SK-N-SH (cell line): ENCODE data around the gene CHTF18. TPM values are rescaled to one million over a fixed set of nuclear protein-coding genes. Genes with fewer than 3 reads are reported as not detected.

Source experiments
- CTCF ChIA-PET: fragments of 300-600, 350-600 bp; formaldehyde crosslinking; extraction: SDS; loops from one replicate; lab custom pipeline; 2021; lab: Yijun Ruan, JAX
- POLR2A ChIA-PET: fragments of 350-600 bp; sonication (Branson Sonifier 250); formaldehyde crosslinking; extraction: SDS; loops from one replicate; lab custom pipeline; 2020; ENCODE audit warnings: antibody characterized with exemption, inconsistent platforms; lab: Yijun Ruan, JAX
- DNase-seq: peaks from one replicate; pipeline ENCODE4 v3.0.0; 2012
- H2AFZ ChIP-seq: fragments of 200-600 bp; sonication (generic); 2 replicates; pipeline ENCODE4 v1.8.1; 2016; ENCODE audit warnings: antibody characterized with exemption, mild to moderate bottlenecking, low read depth
- H3F3A ChIP-seq: fragments of 200-600 bp; sonication (generic); replicated peaks from 2 replicates; pipeline ENCODE3; 2016; ENCODE audit warnings: antibody characterized with exemption, mild to moderate bottlenecking; ENCODE audit not compliant: insufficient read depth
- H3K27ac ChIP-seq, 2 experiments: fragments of 200-500 bp in 1 of 2; fragments of 200-600 bp in 1 of 2; sonication (Bioruptor generic) in 1 of 2; sonication (generic), shearing (Covaris generic) in 1 of 2; 2 replicates each; pipeline versions ENCODE4 v1.5.1 to v1.6.1; 2014 to 2016; ENCODE audit warnings: low read depth in 2 of 2, inconsistent platforms in 1 of 2, low read length in 1 of 2, mild to moderate bottlenecking in 1 of 2, mixed read lengths in 1 of 2
- H3K27me3 ChIP-seq: fragments of 200-600 bp; sonication (generic), shearing (Covaris generic); 2 replicates; pipeline ENCODE4 v1.6.1; 2016; ENCODE audit warnings: mixed run types; ENCODE audit not compliant: insufficient read depth
- H3K36me3 ChIP-seq, 2 experiments: fragments of 200-500 bp in 1 of 2; fragments of 200-600 bp in 1 of 2; sonication (Bioruptor generic) in 1 of 2; sonication (generic) in 1 of 2; replicated peaks in 1 of 2; 2 replicates each; pipeline versions ENCODE3 to v1.5.1; 2014 to 2016; ENCODE audit warnings: low read length in 1 of 2, mild to moderate bottlenecking in 1 of 2; ENCODE audit not compliant: insufficient read depth in 2 of 2, control insufficient read depth in 1 of 2
- H3K4me1 ChIP-seq, 2 experiments: fragments of 200-500 bp in 1 of 2; fragments of 200-600 bp in 1 of 2; sonication (Bioruptor generic) in 1 of 2; sonication (generic), shearing (Covaris generic) in 1 of 2; 2 replicates each; pipeline versions ENCODE4 v1.5.1 to v1.6.1; 2014 to 2016; ENCODE audit warnings: low read depth in 1 of 2, low read length in 1 of 2, mixed run types in 1 of 2; ENCODE audit not compliant: insufficient read depth in 2 of 2, control insufficient read depth in 1 of 2
- H3K4me2 ChIP-seq: fragments of 200-600 bp; sonication (generic), shearing (Covaris generic); 2 replicates; pipeline ENCODE4 v1.6.1; 2017; ENCODE audit warnings: mixed run types
- H3K4me3 ChIP-seq, 2 experiments: fragments of 200-500 bp in 1 of 2; fragments of 200-600 bp in 1 of 2; sonication (Bioruptor generic) in 1 of 2; sonication (generic), shearing (Covaris generic) in 1 of 2; 2 replicates each; pipeline versions ENCODE4 v1.5.1 to v1.8.1; 2014 to 2016; ENCODE audit warnings: low read depth in 2 of 2, inconsistent platforms in 1 of 2, low read length in 1 of 2, mild to moderate bottlenecking in 1 of 2, mixed read lengths in 1 of 2, moderate library complexity in 1 of 2
- H3K79me2 ChIP-seq: fragments of 200-600 bp; sonication (generic); 2 replicates; pipeline ENCODE4 v1.8.1; 2017; ENCODE audit warnings: mild to moderate bottlenecking; ENCODE audit not compliant: insufficient read depth
- H3K9ac ChIP-seq: fragments of 200-600 bp; sonication (generic); 2 replicates; pipeline ENCODE4 v1.6.1; 2017; ENCODE audit warnings: mixed run types
- H3K9me2 ChIP-seq: fragments of 200-600 bp; sonication (generic); 2 replicates; pipeline ENCODE4 v1.6.1; 2017; ENCODE audit warnings: mixed run types
- H3K9me3 ChIP-seq: fragments of 200-600 bp; sonication (generic); 2 replicates; pipeline ENCODE4 v1.6.1; 2017; ENCODE audit warnings: mixed run types, mild to moderate bottlenecking, moderate library complexity
- H4K20me1 ChIP-seq: fragments of 200-600 bp; sonication (generic); 2 replicates; pipeline ENCODE4 v1.6.1; 2017; ENCODE audit warnings: mild to moderate bottlenecking, mixed run types; ENCODE audit not compliant: insufficient read depth
- CHD2 ChIP-seq: fragments of 150-350 bp; IDR thresholded peaks from 2 replicates; pipeline ENCODE4 v1.6.1; 2018; ENCODE audit warnings: low read length; ENCODE audit not compliant: partially characterized antibody
- CTCF ChIP-seq: fragments of 200-600 bp; sonication (generic); IDR thresholded peaks from 2 replicates; pipeline ENCODE4 v1.6.1; 2017; ENCODE audit warnings: antibody characterized with exemption, mild to moderate bottlenecking, moderate library complexity
- ELF1 ChIP-seq: IDR thresholded peaks from 2 replicates; pipeline ENCODE4 v1.4.0; 2012
- FOXJ3 ChIP-seq: sonication (generic); formaldehyde crosslinking; IDR thresholded peaks from 2 replicates; pipeline ENCODE4 v1.5.1; 2020; ENCODE audit warnings: mild to moderate bottlenecking, missing genetic modification reagents
- FOXM1 ChIP-seq: IDR thresholded peaks from 2 replicates; pipeline ENCODE4 v1.4.0; 2012; ENCODE audit warnings: low read depth, mild to moderate bottlenecking
- MEF2A ChIP-seq: IDR thresholded peaks from 2 replicates; pipeline ENCODE4 v1.4.0; 2012; ENCODE audit warnings: low read depth, borderline replicate concordance
- NFIC ChIP-seq: IDR thresholded peaks from 2 replicates; pipeline ENCODE4 v1.4.0; 2012; ENCODE audit warnings: borderline replicate concordance
- RAD21 ChIP-seq: IDR thresholded peaks from 2 replicates; pipeline ENCODE4 v1.6.1; 2012; ENCODE audit warnings: mild to moderate bottlenecking, low read length
- RXRA ChIP-seq: IDR thresholded peaks from 2 replicates; pipeline ENCODE4 v1.4.0; 2012; ENCODE audit warnings: low read depth, mild to moderate bottlenecking, borderline replicate concordance
- SMC3 ChIP-seq: IDR thresholded peaks from 2 replicates; pipeline ENCODE4 v1.6.1; 2012; ENCODE audit warnings: low read depth, low read length, improper control_type of control experiment
- TEAD4 ChIP-seq: IDR thresholded peaks from 2 replicates; pipeline ENCODE4 v1.4.0; 2012; ENCODE audit warnings: mild to moderate bottlenecking, borderline replicate concordance; ENCODE audit not compliant: insufficient read depth
- YY1 ChIP-seq: IDR thresholded peaks from 2 replicates; pipeline ENCODE4 v1.4.0; 2012; ENCODE audit warnings: low read depth, mild to moderate bottlenecking
- WGBS: methylation state at CpG from one replicate; pipeline ENCODE4 v1.1.6; 2017; ENCODE audit warnings: low lambda C conversion rate; 5-methylcytosine and 5-hydroxymethylcytosine counted together
- polyA plus RNA-seq, 3 experiments: library from polyadenylated mRNA; depleted of rRNA; stranded (reverse); fragments of >200 nt; gene quantifications; 2 replicates each; pipeline ENCODE4 v1.2.3, GENCODE V29; 2012
- TF ChIP-seq, protein P1 (sequence below): IDR thresholded peaks from 2 replicates; pipeline ENCODE4 v1.6.1; 2012; ENCODE audit warnings: mild to moderate bottlenecking, low read depth, low read length, moderate library complexity
- TF ChIP-seq, protein P2 (sequence below): IDR thresholded peaks from 2 replicates; pipeline ENCODE4 v1.4.0; 2012; ENCODE audit warnings: low read depth, borderline replicate concordance

CHTF18 gene
- polyA plus RNA-seq, 1 of the 3 experiments (the other 2 are of a cell fraction) = 17.7 TPM

GRCh38 chr16:803754-804080 lies 15.3 kb downstream of the CHTF18 start:
- POLR2A ChIA-PET = no interaction called here
- H3K4me1 ChIP-seq = peaks cover 0 to 22% of the 10 kb centered on the region in 2 experiments; a peak in 1 of 4 replicates
- no peak overlapping the region for H2AFZ ChIP-seq
- H3K4me2 ChIP-seq = no peak overlapping the region
- peaks cover 4% of the 10 kb centered on the region for H3K79me2 ChIP-seq
- H4K20me1 ChIP-seq = no peaks in the 10 kb centered on the region
- no peaks in the 10 kb centered on the region for H3K36me3 ChIP-seq
- H3K9ac ChIP-seq = no peak overlapping the region
- no peaks in the 10 kb centered on the region for H3F3A ChIP-seq
- CTCF ChIA-PET = interaction anchor here (0.7 to 1.2 kb wide), 5 partner anchors 58 to 359 kb away, joined by 3 to 4 read pairs (median 3); no protein-coding TSS in a partner anchor
- DNase-seq = no peak
- H3K9me2 ChIP-seq = no peaks in the 10 kb centered on the region
- WGBS = 59% methylated on average over 8 of the region's 8 CpGs
- no peak overlapping the region for H3K4me3 ChIP-seq
- TF ChIP-seq FOXJ3 (CRISPR knock-in tag) (no peak), YY1 (no peak), FOXM1 (no peak), MEF2A (no peak), SMC3 (no peak), CHD2 (no peak), TEAD4 (no peak), RXRA (no peak), RAD21 (no peak), NFIC (no peak), CTCF (no peak), ELF1 (no peak)
- TF ChIP-seq, protein P1, sequence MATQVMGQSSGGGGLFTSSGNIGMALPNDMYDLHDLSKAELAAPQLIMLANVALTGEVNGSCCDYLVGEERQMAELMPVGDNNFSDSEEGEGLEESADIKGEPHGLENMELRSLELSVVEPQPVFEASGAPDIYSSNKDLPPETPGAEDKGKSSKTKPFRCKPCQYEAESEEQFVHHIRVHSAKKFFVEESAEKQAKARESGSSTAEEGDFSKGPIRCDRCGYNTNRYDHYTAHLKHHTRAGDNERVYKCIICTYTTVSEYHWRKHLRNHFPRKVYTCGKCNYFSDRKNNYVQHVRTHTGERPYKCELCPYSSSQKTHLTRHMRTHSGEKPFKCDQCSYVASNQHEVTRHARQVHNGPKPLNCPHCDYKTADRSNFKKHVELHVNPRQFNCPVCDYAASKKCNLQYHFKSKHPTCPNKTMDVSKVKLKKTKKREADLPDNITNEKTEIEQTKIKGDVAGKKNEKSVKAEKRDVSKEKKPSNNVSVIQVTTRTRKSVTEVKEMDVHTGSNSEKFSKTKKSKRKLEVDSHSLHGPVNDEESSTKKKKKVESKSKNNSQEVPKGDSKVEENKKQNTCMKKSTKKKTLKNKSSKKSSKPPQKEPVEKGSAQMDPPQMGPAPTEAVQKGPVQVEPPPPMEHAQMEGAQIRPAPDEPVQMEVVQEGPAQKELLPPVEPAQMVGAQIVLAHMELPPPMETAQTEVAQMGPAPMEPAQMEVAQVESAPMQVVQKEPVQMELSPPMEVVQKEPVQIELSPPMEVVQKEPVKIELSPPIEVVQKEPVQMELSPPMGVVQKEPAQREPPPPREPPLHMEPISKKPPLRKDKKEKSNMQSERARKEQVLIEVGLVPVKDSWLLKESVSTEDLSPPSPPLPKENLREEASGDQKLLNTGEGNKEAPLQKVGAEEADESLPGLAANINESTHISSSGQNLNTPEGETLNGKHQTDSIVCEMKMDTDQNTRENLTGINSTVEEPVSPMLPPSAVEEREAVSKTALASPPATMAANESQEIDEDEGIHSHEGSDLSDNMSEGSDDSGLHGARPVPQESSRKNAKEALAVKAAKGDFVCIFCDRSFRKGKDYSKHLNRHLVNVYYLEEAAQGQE = no peak
- TF ChIP-seq, protein P2, sequence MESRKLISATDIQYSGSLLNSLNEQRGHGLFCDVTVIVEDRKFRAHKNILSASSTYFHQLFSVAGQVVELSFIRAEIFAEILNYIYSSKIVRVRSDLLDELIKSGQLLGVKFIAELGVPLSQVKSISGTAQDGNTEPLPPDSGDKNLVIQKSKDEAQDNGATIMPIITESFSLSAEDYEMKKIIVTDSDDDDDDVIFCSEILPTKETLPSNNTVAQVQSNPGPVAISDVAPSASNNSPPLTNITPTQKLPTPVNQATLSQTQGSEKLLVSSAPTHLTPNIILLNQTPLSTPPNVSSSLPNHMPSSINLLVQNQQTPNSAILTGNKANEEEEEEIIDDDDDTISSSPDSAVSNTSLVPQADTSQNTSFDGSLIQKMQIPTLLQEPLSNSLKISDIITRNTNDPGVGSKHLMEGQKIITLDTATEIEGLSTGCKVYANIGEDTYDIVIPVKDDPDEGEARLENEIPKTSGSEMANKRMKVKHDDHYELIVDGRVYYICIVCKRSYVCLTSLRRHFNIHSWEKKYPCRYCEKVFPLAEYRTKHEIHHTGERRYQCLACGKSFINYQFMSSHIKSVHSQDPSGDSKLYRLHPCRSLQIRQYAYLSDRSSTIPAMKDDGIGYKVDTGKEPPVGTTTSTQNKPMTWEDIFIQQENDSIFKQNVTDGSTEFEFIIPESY = no peak
- H3K9me3 ChIP-seq = no peaks in the 10 kb centered on the region
- no peak overlapping the region for H3K27ac ChIP-seq
- peaks cover 24% of the 10 kb centered on the region; the same call in 1 of the 2 replicates for H3K27me3 ChIP-seq
